ENCODE measurements around the gene NAXD.
A peak's percentile ranks its signal among the peaks of the same experiment; 100 is the strongest.
"Not testable (repeated sequence)": the region's sequence is repeated elsewhere in the genome, so short reads cannot be mapped to it uniquely, and the experiment has no call there.

Gene NAXD

DNA sequence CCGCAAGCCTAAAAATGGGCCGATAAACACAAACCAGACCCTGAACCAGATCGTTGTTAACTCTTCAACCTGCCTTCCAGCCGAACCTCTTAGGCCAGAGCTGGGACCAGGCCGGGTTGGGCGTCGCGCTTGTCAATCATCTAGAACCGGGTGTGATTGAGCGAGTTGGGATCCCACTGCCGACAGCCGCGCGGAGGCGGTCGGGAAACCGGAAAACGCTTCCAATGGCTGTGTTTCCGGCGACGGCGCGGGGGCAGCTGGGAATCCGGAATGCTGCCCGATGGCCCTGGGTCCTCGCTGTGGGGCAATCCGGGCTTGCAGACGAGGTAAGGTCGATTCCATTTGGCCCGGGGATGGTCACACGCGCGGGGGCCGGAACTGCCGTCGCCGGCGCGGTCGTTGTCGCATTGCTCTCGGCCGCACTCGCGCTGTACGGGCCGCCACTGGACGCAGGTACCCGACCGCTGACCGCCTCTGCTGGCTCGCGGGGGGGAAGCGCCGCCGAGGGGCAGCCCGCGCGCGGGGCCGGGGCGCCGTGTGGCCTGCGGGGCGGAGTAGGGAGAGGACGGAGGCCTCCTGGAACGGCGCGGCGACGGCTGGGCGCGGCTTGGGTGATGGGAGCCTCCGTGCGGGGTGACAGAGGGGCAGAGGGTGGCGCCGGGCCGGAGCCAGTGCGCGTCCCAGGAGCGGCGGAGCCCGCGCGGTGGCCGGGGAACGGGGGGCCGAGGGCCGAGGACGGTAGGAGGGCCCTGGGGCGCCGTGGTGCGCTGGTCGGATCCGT, at the start of gene NAXD:
TSS of gene NAXD (plus strand) at position 224 of the 781 bp plus-strand sequence. CDS start at position 281, 57 bp downstream.
- Histone ChIP-seq H3K9ac (ENCODE audit: low read length) (peak within 1 kb of the TSS; percentile 81), H3K36me3 (ENCODE audit: control insufficient read depth, insufficient read depth, low read length) (no peaks in the 10 kb centered on the region), H3K4me3 (ENCODE audit: low read length) (peak within 1 kb of the TSS; percentile 34), H3K4me1 (ENCODE audit: control insufficient read depth, insufficient read depth, low read length) (peaks cover 24% of the 10 kb centered on the region), H3K9me3 (ENCODE audit: control insufficient read depth, low read length) (no peaks in the 10 kb centered on the region), H3K27me3 (ENCODE audit: control insufficient read depth, insufficient read depth, low read length) (no peaks in the 10 kb centered on the region)

- H3K4me3 ChIP-seq (ENCODE audit: low read length): no peak overlapping the region
- H3K27me3 ChIP-seq (ENCODE audit: control insufficient read depth, insufficient read depth, low read length): no peaks in the 10 kb centered on the region
- no peaks in the 10 kb centered on the region for H3K9me3 ChIP-seq (ENCODE audit: control insufficient read depth, low read length)
- peaks cover 15% of the 10 kb centered on the region for H3K4me1 ChIP-seq (ENCODE audit: control insufficient read depth, insufficient read depth, low read length)
- no peak overlapping the region for H3K9ac ChIP-seq (ENCODE audit: low read length)
- H3K36me3 ChIP-seq (ENCODE audit: control insufficient read depth, insufficient read depth, low read length): no peaks in the 10 kb centered on the region
Measured at GRCh38 chr13:110566171-110566570, 49.2 kb upstream of the NAXD start.

DNA sequence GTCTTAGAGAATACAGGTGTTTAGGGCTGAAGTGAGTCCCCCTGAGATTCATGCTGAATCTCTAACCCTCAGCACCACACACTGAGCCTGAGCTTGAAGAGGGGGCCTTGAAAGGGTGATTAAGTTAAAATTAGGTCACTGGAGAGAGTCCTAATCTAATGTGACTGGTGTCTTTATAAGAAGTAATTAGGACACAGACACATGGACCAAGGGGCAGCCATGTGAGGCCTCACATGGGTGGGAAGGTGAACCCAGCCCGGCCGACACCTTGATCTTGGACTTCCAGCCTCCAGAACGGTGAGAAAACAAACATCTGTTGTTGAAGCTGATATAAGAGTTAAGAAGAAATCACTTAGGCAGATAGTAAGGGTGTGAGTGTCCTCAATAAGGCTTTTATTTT, 46.7 kb upstream of the NAXD start:
- Histone ChIP-seq H3K36me3 (ENCODE audit: control insufficient read depth, insufficient read depth, low read length) (no peaks in the 10 kb centered on the region), H3K4me3 (ENCODE audit: low read length) (no peak overlapping the region), H3K9ac (ENCODE audit: low read length) (no peak overlapping the region)

DNA sequence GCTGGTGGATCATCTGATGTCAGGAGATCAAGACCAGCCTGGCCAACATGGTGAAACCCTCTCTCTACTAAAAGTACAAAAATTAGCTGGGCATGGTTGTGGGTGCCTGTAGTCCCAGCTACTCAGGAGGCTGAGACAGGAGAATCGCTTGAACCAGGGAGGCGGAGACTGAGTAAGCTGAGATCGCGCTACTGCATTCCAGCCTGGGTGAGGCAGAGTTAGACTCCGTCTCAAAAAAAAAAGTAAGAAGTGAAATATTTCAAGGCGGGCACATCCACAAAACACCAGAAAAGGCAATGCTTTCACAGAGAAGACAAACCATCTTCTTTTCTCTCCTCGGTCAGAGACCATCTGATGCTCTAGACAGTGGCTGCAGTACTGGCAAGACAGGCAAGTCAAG, 45.4 kb upstream of the NAXD start:
- H3K4me3 ChIP-seq (ENCODE audit: low read length); H3K9ac ChIP-seq (ENCODE audit: low read length); H3K9me3 ChIP-seq (ENCODE audit: control insufficient read depth, low read length); H3K36me3 ChIP-seq (ENCODE audit: control insufficient read depth, insufficient read depth, low read length); H3K27me3 ChIP-seq (ENCODE audit: control insufficient read depth, insufficient read depth, low read length); H3K4me1 ChIP-seq (ENCODE audit: control insufficient read depth, insufficient read depth, low read length): not testable (repeated sequence)

More for the DNA sequence above, 46.7 kb upstream of the NAXD start:
- no peaks in the 10 kb centered on the region for H3K9me3 ChIP-seq (ENCODE audit: control insufficient read depth, low read length)
- H3K4me1 ChIP-seq (ENCODE audit: control insufficient read depth, insufficient read depth, low read length): peaks cover 17% of the 10 kb centered on the region
- H3K27me3 ChIP-seq (ENCODE audit: control insufficient read depth, insufficient read depth, low read length): peaks cover 5% of the 10 kb centered on the region

DNA sequence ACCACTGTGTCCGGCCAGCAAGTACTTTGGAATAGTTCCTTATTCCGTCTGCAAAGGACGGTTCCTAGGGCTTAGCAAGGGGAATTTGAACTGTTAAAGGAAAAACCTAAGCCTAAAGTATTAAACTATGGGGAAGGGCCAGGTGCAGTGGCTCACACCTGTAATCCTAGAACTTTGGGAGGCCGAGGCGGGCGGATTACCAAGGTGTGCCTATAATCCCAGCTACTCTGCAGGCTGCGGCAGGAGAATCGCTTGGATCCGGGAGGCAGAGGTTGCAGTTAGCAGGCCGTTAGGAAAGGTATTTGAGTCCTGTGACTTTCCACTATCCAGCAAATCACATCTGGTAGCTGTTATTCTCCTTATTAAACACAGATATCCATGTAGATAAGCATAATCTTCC, 44.5 kb upstream of the NAXD start:
- peaks cover 18% of the 10 kb centered on the region for H3K4me1 ChIP-seq (ENCODE audit: control insufficient read depth, insufficient read depth, low read length)
- no peak overlapping the region for H3K9ac ChIP-seq (ENCODE audit: low read length)
- no peaks in the 10 kb centered on the region for H3K9me3 ChIP-seq (ENCODE audit: control insufficient read depth, low read length)
- H3K27me3 ChIP-seq (ENCODE audit: control insufficient read depth, insufficient read depth, low read length): peaks cover 5% of the 10 kb centered on the region
- H3K4me3 ChIP-seq (ENCODE audit: low read length): no peak overlapping the region
- no peaks in the 10 kb centered on the region for H3K36me3 ChIP-seq (ENCODE audit: control insufficient read depth, insufficient read depth, low read length)

- no peak overlapping the region for H3K4me3 ChIP-seq (ENCODE audit: low read length)
- peaks cover 5% of the 10 kb centered on the region for H3K27me3 ChIP-seq (ENCODE audit: control insufficient read depth, insufficient read depth, low read length)
- H3K36me3 ChIP-seq (ENCODE audit: control insufficient read depth, insufficient read depth, low read length): no peaks in the 10 kb centered on the region
- no peak overlapping the region for H3K9ac ChIP-seq (ENCODE audit: low read length)
- H3K9me3 ChIP-seq (ENCODE audit: control insufficient read depth, low read length): no peaks in the 10 kb centered on the region
- H3K4me1 ChIP-seq (ENCODE audit: control insufficient read depth, insufficient read depth, low read length): peaks cover 25% of the 10 kb centered on the region
Measured at GRCh38 chr13:110571896-110572777, 43.2 kb upstream of the NAXD start.

DNA sequence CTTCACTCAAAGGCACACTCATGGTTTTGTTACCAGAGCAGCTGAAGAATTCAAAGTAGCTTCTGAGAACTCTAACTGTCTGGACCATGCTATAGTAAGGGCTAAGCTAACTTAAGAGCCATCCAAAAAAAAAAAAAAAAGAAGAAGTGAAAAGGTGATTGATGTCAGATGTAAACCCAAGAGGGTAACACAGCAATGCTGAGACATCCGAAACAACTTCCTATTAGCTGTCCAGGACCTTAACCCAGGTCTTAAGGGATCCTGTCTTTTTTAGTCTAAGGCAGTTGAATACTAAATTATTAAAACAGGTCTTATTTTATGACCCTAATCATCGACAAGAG, 42.6 kb upstream of the NAXD start:
- no peak overlapping the region for H3K4me3 ChIP-seq (ENCODE audit: low read length)
- no peaks in the 10 kb centered on the region for H3K9me3 ChIP-seq (ENCODE audit: control insufficient read depth, low read length)
- H3K36me3 ChIP-seq (ENCODE audit: control insufficient read depth, insufficient read depth, low read length): no peaks in the 10 kb centered on the region
- H3K9ac ChIP-seq (ENCODE audit: low read length): no peak overlapping the region
- H3K4me1 ChIP-seq (ENCODE audit: control insufficient read depth, insufficient read depth, low read length): peaks cover 30% of the 10 kb centered on the region
- H3K27me3 ChIP-seq (ENCODE audit: control insufficient read depth, insufficient read depth, low read length): peaks cover 5% of the 10 kb centered on the region

GRCh38 chr13:110574161-110574560, 41.2 kb upstream of the NAXD start:
- Histone ChIP-seq H3K4me3 (ENCODE audit: low read length) (no peak overlapping the region), H3K9me3 (ENCODE audit: control insufficient read depth, low read length) (no peaks in the 10 kb centered on the region), H3K9ac (ENCODE audit: low read length) (no peak overlapping the region), H3K36me3 (ENCODE audit: control insufficient read depth, insufficient read depth, low read length) (no peaks in the 10 kb centered on the region), H3K27me3 (ENCODE audit: control insufficient read depth, insufficient read depth, low read length) (peaks cover 5% of the 10 kb centered on the region), H3K4me1 (ENCODE audit: control insufficient read depth, insufficient read depth, low read length) (peaks cover 30% of the 10 kb centered on the region)

DNA sequence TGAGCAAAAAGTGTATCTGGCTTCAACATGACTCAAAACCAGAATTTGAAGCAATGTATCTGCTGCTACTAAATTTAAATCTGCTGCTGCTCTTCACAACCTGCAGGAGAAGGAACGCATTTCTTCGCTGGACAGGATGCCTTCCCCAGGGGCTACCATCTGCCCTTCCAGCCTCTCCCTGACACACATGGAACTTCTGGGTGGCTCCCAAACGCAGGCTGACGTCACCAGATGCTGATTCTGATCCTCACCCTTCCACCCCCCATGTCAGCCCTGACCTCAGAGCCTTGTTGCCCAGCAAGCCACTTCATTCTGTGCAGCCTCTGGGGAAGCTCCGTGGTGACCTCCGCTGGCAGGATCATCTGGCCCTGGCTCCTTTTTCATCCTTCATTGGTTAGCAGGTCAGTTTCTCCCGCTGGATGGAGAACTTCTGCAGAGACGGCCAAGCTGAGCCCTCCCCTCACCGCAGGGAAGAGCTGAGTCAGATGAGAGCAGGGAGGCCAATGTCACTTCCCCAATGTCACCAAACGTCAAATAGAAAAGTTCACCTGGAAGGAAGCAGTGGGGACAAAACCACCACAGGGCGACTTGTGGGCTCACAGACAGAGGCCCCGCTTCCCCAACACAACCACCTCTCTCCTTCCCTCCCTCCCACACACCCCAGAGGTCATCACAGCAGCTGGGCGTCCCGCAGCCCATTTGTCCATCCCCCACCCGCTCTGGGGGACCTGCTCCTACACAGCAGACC, 39.8 kb upstream of the NAXD start:
- Histone ChIP-seq H3K9me3 (ENCODE audit: control insufficient read depth, low read length) (no peaks in the 10 kb centered on the region), H3K27me3 (ENCODE audit: control insufficient read depth, insufficient read depth, low read length) (peaks cover 5% of the 10 kb centered on the region), H3K4me3 (ENCODE audit: low read length) (no peak overlapping the region), H3K9ac (ENCODE audit: low read length) (no peak overlapping the region), H3K4me1 (ENCODE audit: control insufficient read depth, insufficient read depth, low read length) (peaks cover 30% of the 10 kb centered on the region), H3K36me3 (ENCODE audit: control insufficient read depth, insufficient read depth, low read length) (no peaks in the 10 kb centered on the region)

- Histone ChIP-seq H3K4me3 (ENCODE audit: low read length) (no peak overlapping the region), H3K4me1 (ENCODE audit: control insufficient read depth, insufficient read depth, low read length) (peaks cover 30% of the 10 kb centered on the region), H3K9me3 (ENCODE audit: control insufficient read depth, low read length) (no peaks in the 10 kb centered on the region), H3K27me3 (ENCODE audit: control insufficient read depth, insufficient read depth, low read length) (peaks cover 5% of the 10 kb centered on the region), H3K36me3 (ENCODE audit: control insufficient read depth, insufficient read depth, low read length) (no peaks in the 10 kb centered on the region), H3K9ac (ENCODE audit: low read length) (no peak overlapping the region)
Measured at GRCh38 chr13:110576070-110576394, 39.3 kb upstream of the NAXD start.

DNA sequence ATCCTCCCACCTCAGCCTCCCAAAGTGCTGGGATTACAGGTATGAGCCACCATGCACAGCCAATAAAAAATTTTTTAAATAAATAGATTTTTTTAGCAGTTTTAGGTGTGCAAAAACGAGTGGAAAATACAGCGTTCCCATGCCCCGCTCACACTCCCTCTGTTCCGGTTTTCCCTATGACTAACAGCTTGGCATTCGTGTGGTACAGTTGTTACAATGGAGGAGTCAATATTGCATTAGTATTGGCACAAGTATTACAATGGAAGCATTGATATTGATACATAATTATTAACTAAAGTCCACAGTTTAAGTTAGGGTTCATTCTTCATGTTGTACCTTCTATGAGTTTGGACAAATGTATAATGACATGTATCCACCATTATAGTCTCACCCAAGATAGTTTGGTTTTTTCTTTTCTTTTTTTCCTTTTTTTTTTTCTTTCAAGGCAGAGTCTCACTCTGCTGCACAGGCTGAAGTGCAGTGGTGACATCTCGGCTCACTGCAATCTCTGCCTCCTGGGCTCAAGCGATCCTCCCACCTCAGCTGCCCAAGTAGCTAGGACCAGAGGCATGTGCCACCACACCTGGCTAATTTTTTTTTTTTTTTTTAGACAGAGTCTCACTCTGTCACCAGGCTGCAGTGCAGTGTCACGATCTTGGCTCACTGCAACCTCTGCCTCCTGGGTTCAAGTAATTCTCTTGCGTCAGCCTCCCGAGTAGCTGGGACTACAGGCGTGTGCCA, 38.4 kb upstream of the NAXD start:
- H3K4me1 ChIP-seq (ENCODE audit: control insufficient read depth, insufficient read depth, low read length): peaks cover 29% of the 10 kb centered on the region
- H3K9me3 ChIP-seq (ENCODE audit: control insufficient read depth, low read length): no peaks in the 10 kb centered on the region
- H3K9ac ChIP-seq (ENCODE audit: low read length): peak overlapping the region; percentile 22
- no peaks in the 10 kb centered on the region for H3K36me3 ChIP-seq (ENCODE audit: control insufficient read depth, insufficient read depth, low read length)
- no peak overlapping the region for H3K4me3 ChIP-seq (ENCODE audit: low read length)
- H3K27me3 ChIP-seq (ENCODE audit: control insufficient read depth, insufficient read depth, low read length): peaks cover 5% of the 10 kb centered on the region
